Measurements from ENCODE around the gene PSMA8. TPM values are rescaled to one million over a fixed set of nuclear protein-coding genes. Genes with fewer than 3 reads are reported as not detected.
"Not testable (repeated sequence)": the region's sequence is repeated elsewhere in the genome, so short reads cannot be mapped to it uniquely, and the experiment has no call there.

PSMA8 gene
- total and polyA plus RNA-seq, 10 donors, result 0.34 to 1.4 (median 0.77) TPM; not detected in 3

- Histone ChIP-seq H3K27ac (no peak overlapping the region), H3K27me3 (replicated peaks in 1 of 7) (peaks cover 0 to 8% (median 0%) of the 10 kb centered on the region in 7 donors), H3K36me3 (no peaks in the 10 kb centered on the region), H3K4me3 (no peak overlapping the region), H3K9me3 (peaks cover 0 to 11% (median 1%) of the 10 kb centered on the region in 8 donors), H3K4me1 (no peaks in the 10 kb centered on the region)
- no peak for DNase-seq
- 80 to 92% (median 85%) methylated on average over 5 of the region's 5 CpGs for WGBS, 5 donors
- intact Hi-C loops (cut with DNase I; ENCODE audit: low total_unique reads), result no loop called here
- TF ChIP-seq POLR2A (IDR thresholded peaks at IDR 0.05) (no peak), POLR2AphosphoS5 (IDR thresholded peaks at IDR 0.05) (no peak), CTCF (IDR thresholded peaks at IDR 0.05 in 8 of 11, conservative IDR thresholded peaks at IDR 0.05 in 3 of 11) (no peak)
These were observed 14.4 kb upstream of the PSMA8 start for GRCh38 chr18:26119246-26119645.

GRCh38 chr18:26121476-26121875 is 12.2 kb upstream of the PSMA8 start:
- no peak overlapping the region for H3K4me3 ChIP-seq
- peaks cover 0 to 11% (median 1%) of the 10 kb centered on the region in 8 donors for H3K9me3 ChIP-seq
- H3K27ac ChIP-seq, result no peak overlapping the region
- H3K4me1 ChIP-seq, result no peaks in the 10 kb centered on the region
- intact Hi-C loops (cut with DNase I; ENCODE audit: low total_unique reads), result no loop called here
- H3K36me3 ChIP-seq, result no peaks in the 10 kb centered on the region
- DNase-seq, result no peak
- 79 to 85% (median 83%) methylated on average over 1 of the region's 1 CpG for WGBS, 5 donors
- H3K27me3 ChIP-seq (replicated peaks in 1 of 7), result peaks cover 0 to 8% (median 0%) of the 10 kb centered on the region in 7 donors
- no peak for TF ChIP-seq CTCF (IDR thresholded peaks at IDR 0.05 in 8 of 11, conservative IDR thresholded peaks at IDR 0.05 in 3 of 11)
- no peak for TF ChIP-seq POLR2AphosphoS5 (IDR thresholded peaks at IDR 0.05)
- no peak for TF ChIP-seq POLR2A (IDR thresholded peaks at IDR 0.05)

- H3K27me3 ChIP-seq (replicated peaks in 1 of 7); DNase-seq; H3K36me3 ChIP-seq; H3K4me3 ChIP-seq; H3K27ac ChIP-seq; H3K4me1 ChIP-seq; intact Hi-C loops (cut with DNase I; ENCODE audit: low total_unique reads): not testable (repeated sequence)
- WGBS, 5 donors, result 83 to 90% (median 84%) methylated on average over 2 of the region's 2 CpGs
- peaks cover 0 to 11% (median 1%) of the 10 kb centered on the region in 8 donors for H3K9me3 ChIP-seq
These were observed 11.7 kb upstream of the PSMA8 start for GRCh38 chr18:26121994-26122393.

GRCh38 chr18:26127786-26128185 is 5.9 kb upstream of the PSMA8 start:
- TF ChIP-seq POLR2AphosphoS5 (IDR thresholded peaks at IDR 0.05), result no peak
- TF ChIP-seq CTCF (IDR thresholded peaks at IDR 0.05 in 8 of 11, conservative IDR thresholded peaks at IDR 0.05 in 3 of 11), result no peak
- TF ChIP-seq POLR2A (IDR thresholded peaks at IDR 0.05), result no peak
- no peak for DNase-seq
- H3K36me3 ChIP-seq, result no peaks in the 10 kb centered on the region
- WGBS, 5 donors, result 64 to 87% (median 83%) methylated on average over 5 of the region's 5 CpGs
- no peaks in the 10 kb centered on the region for H3K27me3 ChIP-seq (replicated peaks in 1 of 7)
- no peak overlapping the region for H3K27ac ChIP-seq
- intact Hi-C loops (cut with DNase I; ENCODE audit: low total_unique reads), result no loop called here
- H3K4me3 ChIP-seq, result no peak overlapping the region
- H3K9me3 ChIP-seq, result peaks cover 0 to 11% (median 1%) of the 10 kb centered on the region in 8 donors
- H3K4me1 ChIP-seq, result no peaks in the 10 kb centered on the region

- H3K9me3 ChIP-seq; H3K36me3 ChIP-seq; H3K4me3 ChIP-seq; H3K27ac ChIP-seq; DNase-seq; H3K4me1 ChIP-seq; intact Hi-C loops (cut with DNase I; ENCODE audit: low total_unique reads); H3K27me3 ChIP-seq (replicated peaks in 1 of 7): not testable (repeated sequence)
- 75 to 88% (median 83%) methylated on average over 2 of the region's 2 CpGs for WGBS, 5 donors
These were observed 5.5 kb upstream of the PSMA8 start for GRCh38 chr18:26128192-26128591.
